Measurements from ENCODE around the gene SF3B2.

The SF3B2 gene, protein sequence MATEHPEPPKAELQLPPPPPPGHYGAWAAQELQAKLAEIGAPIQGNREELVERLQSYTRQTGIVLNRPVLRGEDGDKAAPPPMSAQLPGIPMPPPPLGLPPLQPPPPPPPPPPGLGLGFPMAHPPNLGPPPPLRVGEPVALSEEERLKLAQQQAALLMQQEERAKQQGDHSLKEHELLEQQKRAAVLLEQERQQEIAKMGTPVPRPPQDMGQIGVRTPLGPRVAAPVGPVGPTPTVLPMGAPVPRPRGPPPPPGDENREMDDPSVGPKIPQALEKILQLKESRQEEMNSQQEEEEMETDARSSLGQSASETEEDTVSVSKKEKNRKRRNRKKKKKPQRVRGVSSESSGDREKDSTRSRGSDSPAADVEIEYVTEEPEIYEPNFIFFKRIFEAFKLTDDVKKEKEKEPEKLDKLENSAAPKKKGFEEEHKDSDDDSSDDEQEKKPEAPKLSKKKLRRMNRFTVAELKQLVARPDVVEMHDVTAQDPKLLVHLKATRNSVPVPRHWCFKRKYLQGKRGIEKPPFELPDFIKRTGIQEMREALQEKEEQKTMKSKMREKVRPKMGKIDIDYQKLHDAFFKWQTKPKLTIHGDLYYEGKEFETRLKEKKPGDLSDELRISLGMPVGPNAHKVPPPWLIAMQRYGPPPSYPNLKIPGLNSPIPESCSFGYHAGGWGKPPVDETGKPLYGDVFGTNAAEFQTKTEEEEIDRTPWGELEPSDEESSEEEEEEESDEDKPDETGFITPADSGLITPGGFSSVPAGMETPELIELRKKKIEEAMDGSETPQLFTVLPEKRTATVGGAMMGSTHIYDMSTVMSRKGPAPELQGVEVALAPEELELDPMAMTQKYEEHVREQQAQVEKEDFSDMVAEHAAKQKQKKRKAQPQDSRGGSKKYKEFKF

GRCh38 chr11:66051766-66052663, at the start of gene SF3B2:
SF3B2 (plus strand) TSS chr11:66052364; CDS start chr11:66052385, 21 bp downstream.
- peak within 1 kb of the TSS; percentile 76 for H2AFZ ChIP-seq (ENCODE audit: low read depth)
- no peaks in the 10 kb centered on the region for H3K27me3 ChIP-seq (ENCODE audit: insufficient read depth, low read depth)
- H3K36me3 ChIP-seq (ENCODE audit: insufficient read depth) = peaks cover 19% of the 10 kb centered on the region; the same call in 1 of the 2 replicates
- TF ChIP-seq CTCF (conservative IDR thresholded peaks at IDR 0.05; ENCODE audit: low read depth, low read length) = no peak
- H3K4me3 ChIP-seq (IDR thresholded peaks at IDR 0.05; ENCODE audit: insufficient read depth, low read depth, low read length) = no peak within 1 kb of the TSS
- H3K4me2 ChIP-seq = peak within 1 kb of the TSS; percentile 99
- H4K20me1 ChIP-seq (ENCODE audit: insufficient read depth) = no peaks in the 10 kb centered on the region
- peak within 1 kb of the TSS; percentile 72 for H3K27ac ChIP-seq
- H3K79me2 ChIP-seq (ENCODE audit: insufficient read depth, low read depth) = peaks cover 49% of the 10 kb centered on the region
- H3K4me1 ChIP-seq (ENCODE audit: low read depth, poor library complexity, severe bottlenecking) = peaks cover 42% of the 10 kb centered on the region
- H3K9ac ChIP-seq = peak within 1 kb of the TSS; percentile 74

- no peak overlapping the region for H3K4me3 ChIP-seq (IDR thresholded peaks at IDR 0.05; ENCODE audit: insufficient read depth, low read depth, low read length)
- peaks cover 16% of the 10 kb centered on the region for H3K4me1 ChIP-seq (ENCODE audit: low read depth, poor library complexity, severe bottlenecking)
- H2AFZ ChIP-seq (ENCODE audit: low read depth) = peak overlapping the region; percentile 58; the same call in 1 of the 2 replicates
- peak overlapping the region; percentile 72 for H3K27ac ChIP-seq
- peaks cover 27% of the 10 kb centered on the region for H3K79me2 ChIP-seq (ENCODE audit: insufficient read depth, low read depth)
- H3K36me3 ChIP-seq (ENCODE audit: insufficient read depth) = 0 out of 2 replicates have a peak, but pooled peaks cover 5% of the 10 kb centered on the region
- no peak for TF ChIP-seq CTCF (conservative IDR thresholded peaks at IDR 0.05; ENCODE audit: low read depth, low read length)
- no peaks in the 10 kb centered on the region for H3K27me3 ChIP-seq (ENCODE audit: insufficient read depth, low read depth)
- H3K9ac ChIP-seq = peak overlapping the region; percentile 63
- H3K4me2 ChIP-seq = peak overlapping the region; percentile 71
- no peaks in the 10 kb centered on the region for H4K20me1 ChIP-seq (ENCODE audit: insufficient read depth)
These were observed 49.4 kb upstream of the SF3B2 start for GRCh38 chr11:66002648-66003225.

DNA sequence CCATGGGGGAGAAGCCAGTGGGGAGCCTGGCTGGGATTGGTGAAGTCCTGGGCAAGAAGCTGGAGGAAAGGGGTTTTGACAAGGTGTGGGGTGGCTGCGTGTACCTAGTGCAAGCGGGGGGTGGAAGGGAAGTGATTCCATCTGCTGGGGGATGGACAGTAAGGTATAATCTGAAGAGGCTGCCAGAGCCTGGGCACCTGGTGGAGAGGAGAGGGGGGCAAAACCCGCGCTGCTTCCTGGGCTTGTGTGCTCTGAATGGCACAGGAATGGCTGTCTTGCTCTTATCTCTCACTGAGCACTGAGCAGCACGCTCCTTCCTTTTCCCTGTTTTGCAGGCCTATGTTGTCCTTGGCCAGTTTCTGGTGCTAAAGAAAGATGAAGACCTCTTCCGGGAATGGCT, 48.9 kb upstream of the SF3B2 start:
- H3K4me3 ChIP-seq (IDR thresholded peaks at IDR 0.05; ENCODE audit: insufficient read depth, low read depth, low read length) = no peak overlapping the region
- H3K4me2 ChIP-seq = peak overlapping the region; percentile 71
- no peaks in the 10 kb centered on the region for H3K27me3 ChIP-seq (ENCODE audit: insufficient read depth, low read depth)
- no peaks in the 10 kb centered on the region for H4K20me1 ChIP-seq (ENCODE audit: insufficient read depth)
- peak overlapping the region; percentile 21; the same call in 1 of the 2 replicates for H3K27ac ChIP-seq
- 0 out of 2 replicates have a peak, but pooled peaks cover 5% of the 10 kb centered on the region for H3K36me3 ChIP-seq (ENCODE audit: insufficient read depth)
- no peak for TF ChIP-seq CTCF (conservative IDR thresholded peaks at IDR 0.05; ENCODE audit: low read depth, low read length)
- H3K4me1 ChIP-seq (ENCODE audit: low read depth, poor library complexity, severe bottlenecking) = peaks cover 21% of the 10 kb centered on the region
- H2AFZ ChIP-seq (ENCODE audit: low read depth) = no peak overlapping the region
- H3K9ac ChIP-seq = peak overlapping the region; percentile 63; the same call in 1 of the 2 replicates
- H3K79me2 ChIP-seq (ENCODE audit: insufficient read depth, low read depth) = peaks cover 27% of the 10 kb centered on the region
